Fibroblast of lung (primary cell): ENCODE results near the gene COX7B2.

Source experiments
- CTCF ChIP-seq, 2 donors: IDR thresholded peaks in 1 of 2; conservative IDR thresholded peaks in 1 of 2; 1 replicate in 1 of 2; 2 replicates in 1 of 2; pipeline ENCODE4 v1.5.1; 2011 to 2012; ENCODE audit warnings: low read length in 2 of 2, control low read depth in 1 of 2, inconsistent platforms in 1 of 2, low read depth in 1 of 2, mild to moderate bottlenecking in 1 of 2
- EZH2 ChIP-seq: IDR thresholded peaks from 2 replicates; pipeline ENCODE4 v1.5.1; 2012; ENCODE audit warnings: low read length, control low read depth, mild to moderate bottlenecking; ENCODE audit errors: missing control alignments

- TF ChIP-seq CTCF (conservative IDR thresholded peaks at IDR 0.05 in 1 of 2, IDR thresholded peaks at IDR 0.05 in 1 of 2; ENCODE audit: low read depth in 1 of 2, low read length in 2 of 2) = no peak
- TF ChIP-seq EZH2 = no peak
These were observed 40.8 kb upstream of the COX7B2 start for GRCh38 chr4:46949822-46950221.
